Measurements from ENCODE around the gene KIAA1191.

DNA sequence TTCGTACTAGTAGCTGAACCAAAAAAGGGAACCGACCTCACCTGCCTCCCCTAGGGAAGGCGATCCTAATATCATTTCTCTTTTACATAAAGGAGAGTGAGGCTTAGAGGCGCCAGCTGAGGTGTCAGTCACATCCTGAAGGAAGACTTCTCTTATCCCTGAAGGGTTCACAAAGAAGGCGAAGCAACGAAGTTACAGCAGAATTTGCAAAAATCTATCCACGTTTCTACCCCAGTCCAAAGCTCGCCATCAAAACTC, 598 bp upstream of the KIAA1191 start:
- TF ChIP-seq, protein P1, sequence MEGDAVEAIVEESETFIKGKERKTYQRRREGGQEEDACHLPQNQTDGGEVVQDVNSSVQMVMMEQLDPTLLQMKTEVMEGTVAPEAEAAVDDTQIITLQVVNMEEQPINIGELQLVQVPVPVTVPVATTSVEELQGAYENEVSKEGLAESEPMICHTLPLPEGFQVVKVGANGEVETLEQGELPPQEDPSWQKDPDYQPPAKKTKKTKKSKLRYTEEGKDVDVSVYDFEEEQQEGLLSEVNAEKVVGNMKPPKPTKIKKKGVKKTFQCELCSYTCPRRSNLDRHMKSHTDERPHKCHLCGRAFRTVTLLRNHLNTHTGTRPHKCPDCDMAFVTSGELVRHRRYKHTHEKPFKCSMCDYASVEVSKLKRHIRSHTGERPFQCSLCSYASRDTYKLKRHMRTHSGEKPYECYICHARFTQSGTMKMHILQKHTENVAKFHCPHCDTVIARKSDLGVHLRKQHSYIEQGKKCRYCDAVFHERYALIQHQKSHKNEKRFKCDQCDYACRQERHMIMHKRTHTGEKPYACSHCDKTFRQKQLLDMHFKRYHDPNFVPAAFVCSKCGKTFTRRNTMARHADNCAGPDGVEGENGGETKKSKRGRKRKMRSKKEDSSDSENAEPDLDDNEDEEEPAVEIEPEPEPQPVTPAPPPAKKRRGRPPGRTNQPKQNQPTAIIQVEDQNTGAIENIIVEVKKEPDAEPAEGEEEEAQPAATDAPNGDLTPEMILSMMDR (IDR thresholded peaks at IDR 0.05), result no peak
- TF ChIP-seq EP300 (IDR thresholded peaks at IDR 0.05; ENCODE audit: low read depth) (no peak), POLR2A (IDR thresholded peaks at IDR 0.05) (no peak)
